ENCODE results near the gene ARSG.
"Not testable (repeated sequence)": the region's sequence is repeated elsewhere in the genome, so short reads cannot be mapped to it uniquely, and the experiment has no call there.

Gene ARSG

GRCh38 chr17:68329331-68329730 lies 38.0 kb downstream of the ARSG start:
- no peak overlapping the region for H3K27ac ChIP-seq (ENCODE audit: low read depth, low read length)

GRCh38 chr17:68331932-68332331 lies 40.6 kb downstream of the ARSG start:
- H3K4me3 ChIP-seq (ENCODE audit: low read depth, low read length); H3K27ac ChIP-seq (ENCODE audit: low read depth, low read length); H2AFZ ChIP-seq (ENCODE audit: low read length, unreplicated experiment); H3K4me1 ChIP-seq (ENCODE audit: control insufficient read depth, insufficient read depth, low read length, unreplicated experiment); H3K79me2 ChIP-seq (ENCODE audit: control insufficient read depth, insufficient read depth, low read length, unreplicated experiment); H3K36me3 ChIP-seq (ENCODE audit: insufficient read depth, low read length); H3K27me3 ChIP-seq (ENCODE audit: insufficient read depth, low read length): not testable (repeated sequence)

More at GRCh38 chr17:68329331-68329730, 38.0 kb downstream of the ARSG start:
- Histone ChIP-seq H2AFZ (ENCODE audit: low read length, unreplicated experiment) (no peak overlapping the region), H3K4me1 (ENCODE audit: control insufficient read depth, insufficient read depth, low read length, unreplicated experiment) (no peaks in the 10 kb centered on the region), H3K36me3 (ENCODE audit: insufficient read depth, low read length) (no peaks in the 10 kb centered on the region), H3K27me3 (ENCODE audit: insufficient read depth, low read length) (no peaks in the 10 kb centered on the region), H3K4me3 (ENCODE audit: low read depth, low read length) (no peak overlapping the region), H3K79me2 (ENCODE audit: control insufficient read depth, insufficient read depth, low read length, unreplicated experiment) (no peaks in the 10 kb centered on the region)

- Histone ChIP-seq H3K27me3 (ENCODE audit: insufficient read depth, low read length) (no peaks in the 10 kb centered on the region), H2AFZ (ENCODE audit: low read length, unreplicated experiment) (no peak overlapping the region), H3K4me1 (ENCODE audit: control insufficient read depth, insufficient read depth, low read length, unreplicated experiment) (no peaks in the 10 kb centered on the region), H3K36me3 (ENCODE audit: insufficient read depth, low read length) (no peaks in the 10 kb centered on the region), H3K79me2 (ENCODE audit: control insufficient read depth, insufficient read depth, low read length, unreplicated experiment) (no peaks in the 10 kb centered on the region), H3K27ac (ENCODE audit: low read depth, low read length) (no peak overlapping the region), H3K4me3 (ENCODE audit: low read depth, low read length) (no peak overlapping the region)
Observed at GRCh38 chr17:68334393-68334792, 43.1 kb downstream of the ARSG start.

- Histone ChIP-seq H3K4me3 (ENCODE audit: low read depth, low read length) (no peak overlapping the region), H3K27me3 (ENCODE audit: insufficient read depth, low read length) (no peaks in the 10 kb centered on the region), H3K36me3 (ENCODE audit: insufficient read depth, low read length) (no peaks in the 10 kb centered on the region), H2AFZ (ENCODE audit: low read length, unreplicated experiment) (no peak overlapping the region), H3K27ac (ENCODE audit: low read depth, low read length) (no peak overlapping the region), H3K4me1 (ENCODE audit: control insufficient read depth, insufficient read depth, low read length, unreplicated experiment) (peaks cover 6% of the 10 kb centered on the region), H3K79me2 (ENCODE audit: control insufficient read depth, insufficient read depth, low read length, unreplicated experiment) (no peaks in the 10 kb centered on the region)
Observed at GRCh38 chr17:68341482-68341881, 50.2 kb downstream of the ARSG start.

GRCh38 chr17:68343976-68344375 lies 52.7 kb downstream of the ARSG start:
- H3K36me3 ChIP-seq (ENCODE audit: insufficient read depth, low read length): no peaks in the 10 kb centered on the region
- no peak overlapping the region for H2AFZ ChIP-seq (ENCODE audit: low read length, unreplicated experiment)
- no peaks in the 10 kb centered on the region for H3K27me3 ChIP-seq (ENCODE audit: insufficient read depth, low read length)
- peaks cover 6% of the 10 kb centered on the region for H3K4me1 ChIP-seq (ENCODE audit: control insufficient read depth, insufficient read depth, low read length, unreplicated experiment)
- H3K4me3 ChIP-seq (ENCODE audit: low read depth, low read length): no peak overlapping the region
- H3K27ac ChIP-seq (ENCODE audit: low read depth, low read length): no peak overlapping the region
- H3K79me2 ChIP-seq (ENCODE audit: control insufficient read depth, insufficient read depth, low read length, unreplicated experiment): no peaks in the 10 kb centered on the region

GRCh38 chr17:68344701-68345136 lies 53.4 kb downstream of the ARSG start:
- peaks cover 6% of the 10 kb centered on the region for H3K4me1 ChIP-seq (ENCODE audit: control insufficient read depth, insufficient read depth, low read length, unreplicated experiment)
- H3K4me3 ChIP-seq (ENCODE audit: low read depth, low read length): no peak overlapping the region
- H3K27me3 ChIP-seq (ENCODE audit: insufficient read depth, low read length): no peaks in the 10 kb centered on the region
- no peaks in the 10 kb centered on the region for H3K79me2 ChIP-seq (ENCODE audit: control insufficient read depth, insufficient read depth, low read length, unreplicated experiment)
- H3K36me3 ChIP-seq (ENCODE audit: insufficient read depth, low read length): no peaks in the 10 kb centered on the region
- H3K27ac ChIP-seq (ENCODE audit: low read depth, low read length): no peak overlapping the region
- no peak overlapping the region for H2AFZ ChIP-seq (ENCODE audit: low read length, unreplicated experiment)

GRCh38 chr17:68346448-68346847 lies 55.2 kb downstream of the ARSG start:
- no peaks in the 10 kb centered on the region for H3K27me3 ChIP-seq (ENCODE audit: insufficient read depth, low read length)
- no peaks in the 10 kb centered on the region for H3K36me3 ChIP-seq (ENCODE audit: insufficient read depth, low read length)
- no peak overlapping the region for H3K4me3 ChIP-seq (ENCODE audit: low read depth, low read length)
- H3K27ac ChIP-seq (ENCODE audit: low read depth, low read length): no peak overlapping the region
- H2AFZ ChIP-seq (ENCODE audit: low read length, unreplicated experiment): no peak overlapping the region
- no peaks in the 10 kb centered on the region for H3K79me2 ChIP-seq (ENCODE audit: control insufficient read depth, insufficient read depth, low read length, unreplicated experiment)
- peaks cover 7% of the 10 kb centered on the region for H3K4me1 ChIP-seq (ENCODE audit: control insufficient read depth, insufficient read depth, low read length, unreplicated experiment)

GRCh38 chr17:68347380-68347779 lies 56.1 kb downstream of the ARSG start:
- Histone ChIP-seq H2AFZ (ENCODE audit: low read length, unreplicated experiment) (no peak overlapping the region), H3K27ac (ENCODE audit: low read depth, low read length) (no peak overlapping the region), H3K79me2 (ENCODE audit: control insufficient read depth, insufficient read depth, low read length, unreplicated experiment) (no peaks in the 10 kb centered on the region), H3K4me3 (ENCODE audit: low read depth, low read length) (no peak overlapping the region), H3K27me3 (ENCODE audit: insufficient read depth, low read length) (no peaks in the 10 kb centered on the region), H3K36me3 (ENCODE audit: insufficient read depth, low read length) (no peaks in the 10 kb centered on the region), H3K4me1 (ENCODE audit: control insufficient read depth, insufficient read depth, low read length, unreplicated experiment) (peaks cover 14% of the 10 kb centered on the region)

- H3K4me1 ChIP-seq (ENCODE audit: control insufficient read depth, insufficient read depth, low read length, unreplicated experiment): peaks cover 22% of the 10 kb centered on the region
- H3K27ac ChIP-seq (ENCODE audit: low read depth, low read length): no peak overlapping the region
- no peak overlapping the region for H2AFZ ChIP-seq (ENCODE audit: low read length, unreplicated experiment)
- H3K27me3 ChIP-seq (ENCODE audit: insufficient read depth, low read length): no peaks in the 10 kb centered on the region
- no peaks in the 10 kb centered on the region for H3K36me3 ChIP-seq (ENCODE audit: insufficient read depth, low read length)
- no peak overlapping the region for H3K4me3 ChIP-seq (ENCODE audit: low read depth, low read length)
- H3K79me2 ChIP-seq (ENCODE audit: control insufficient read depth, insufficient read depth, low read length, unreplicated experiment): no peaks in the 10 kb centered on the region
Observed at GRCh38 chr17:68349157-68349556, 57.9 kb downstream of the ARSG start.

GRCh38 chr17:68351395-68351794 lies 60.1 kb downstream of the ARSG start:
- H3K4me1 ChIP-seq (ENCODE audit: control insufficient read depth, insufficient read depth, low read length, unreplicated experiment): peaks cover 25% of the 10 kb centered on the region
- peak overlapping the region; percentile 1 for H2AFZ ChIP-seq (ENCODE audit: low read length, unreplicated experiment)
- H3K27me3 ChIP-seq (ENCODE audit: insufficient read depth, low read length): no peaks in the 10 kb centered on the region
- H3K36me3 ChIP-seq (ENCODE audit: insufficient read depth, low read length): no peaks in the 10 kb centered on the region
- no peak overlapping the region for H3K27ac ChIP-seq (ENCODE audit: low read depth, low read length)
- no peak overlapping the region for H3K4me3 ChIP-seq (ENCODE audit: low read depth, low read length)
- no peaks in the 10 kb centered on the region for H3K79me2 ChIP-seq (ENCODE audit: control insufficient read depth, insufficient read depth, low read length, unreplicated experiment)

- H3K36me3 ChIP-seq (ENCODE audit: insufficient read depth, low read length): no peaks in the 10 kb centered on the region
- H2AFZ ChIP-seq (ENCODE audit: low read length, unreplicated experiment): peak overlapping the region; percentile 1
- H3K4me1 ChIP-seq (ENCODE audit: control insufficient read depth, insufficient read depth, low read length, unreplicated experiment): peaks cover 25% of the 10 kb centered on the region
- H3K27me3 ChIP-seq (ENCODE audit: insufficient read depth, low read length): no peaks in the 10 kb centered on the region
- H3K27ac ChIP-seq (ENCODE audit: low read depth, low read length): 0 out of 2 replicates have a peak overlapping the region, but pooled peaks have one; percentile 2
- no peak overlapping the region for H3K4me3 ChIP-seq (ENCODE audit: low read depth, low read length)
- no peaks in the 10 kb centered on the region for H3K79me2 ChIP-seq (ENCODE audit: control insufficient read depth, insufficient read depth, low read length, unreplicated experiment)
Observed at GRCh38 chr17:68352041-68352440, 60.7 kb downstream of the ARSG start.

Measured in ACC112 (cell line).